GM12878 (cell line): Measurements from ENCODE around the gene NRXN3. TPM values are rescaled to one million over a fixed set of nuclear protein-coding genes. Genes with fewer than 3 reads are reported as not detected.

ENCODE experiments used
- ATAC-seq: fragments of 200-7000 bp; cut with Tn5 transposase; 3 replicates; pipeline ENCODE4 v1.9.1; 2020; ENCODE audit warnings: mild to moderate bottlenecking, moderate library complexity
- BruUV-seq: library from RNA; stranded (reverse); fragments of 400-500 nt; replicated peaks from 2 replicates; lab custom pipeline; 2021; lab: Mats Ljungman, UMichigan
- CTCF ChIA-PET: fragments of 300-600 bp; sonication (Branson Sonifier 250); formaldehyde crosslinking; extraction: SDS; loops from one replicate; lab custom pipeline; 2021; ENCODE audit warnings: inconsistent platforms; lab: Yijun Ruan, JAX
- POLR2A ChIA-PET: fragments of 350-600 bp; formaldehyde crosslinking; extraction: SDS; loops from one replicate; lab custom pipeline; 2021; ENCODE audit warnings: inconsistent platforms; lab: Charles Lee
- RAD21 ChIA-PET: fragments of 300-600 bp; sonication (Branson Sonifier 250); formaldehyde crosslinking; loops from one replicate; lab custom pipeline; 2023; ENCODE audit warnings: antibody characterized with exemption; ENCODE audit not compliant: unreplicated experiment; lab: Charles Lee
- SMC1A ChIA-PET: fragments of 300-600 bp; sonication (Branson Sonifier 250); formaldehyde crosslinking; loops from one replicate; lab custom pipeline; 2023; ENCODE audit not compliant: unreplicated experiment, uncharacterized antibody; lab: Charles Lee
- DNase-seq: peaks from one replicate; pipeline ENCODE4 v3.0.0-alpha.2; 2011; ENCODE audit warnings: low read depth, low spot score
- FAIRE-seq: peaks from 3 replicates; lab custom pipeline; 2011; peaks lifted over from hg19 to GRCh38; lab: Jason Lieb, UNC
- H2AFZ ChIP-seq: 2 replicates; pipeline ENCODE4 v1.6.0; 2011; ENCODE audit warnings: low read depth, low read length, control low read depth; ENCODE audit not compliant: control insufficient read depth
- H3K27ac ChIP-seq: 2 replicates; pipeline ENCODE4 v1.5.1; 2011; ENCODE audit warnings: control low read depth; ENCODE audit not compliant: control insufficient read depth, insufficient read depth
- H3K27me3 ChIP-seq, 2 experiments: replicated peaks in 1 of 2; 2 replicates each; pipeline versions ENCODE4 v1.6.0 to v1.6.1; 2011; ENCODE audit warnings: low read length in 1 of 2; ENCODE audit not compliant: control insufficient read depth in 2 of 2, insufficient read depth in 2 of 2
- H3K36me3 ChIP-seq, 2 experiments: 2 replicates each; pipeline ENCODE4 v1.5.1; 2011; ENCODE audit warnings: low read length in 1 of 2; ENCODE audit not compliant: control insufficient read depth in 2 of 2, insufficient read depth in 2 of 2
- H3K4me1 ChIP-seq: 2 replicates; pipeline ENCODE4 v1.6.1; 2011; ENCODE audit warnings: mild to moderate bottlenecking, low read length, moderate library complexity, mixed read lengths; ENCODE audit not compliant: control insufficient read depth, insufficient read depth
- H3K4me2 ChIP-seq: 2 replicates; pipeline ENCODE4 v1.6.0; 2011; ENCODE audit warnings: control low read depth; ENCODE audit not compliant: control insufficient read depth, insufficient read depth
- H3K4me3 ChIP-seq: fragments of 200-600 bp; sonication (generic); 2 replicates; pipeline ENCODE4 v1.5.1; 2016
- H3K79me2 ChIP-seq: 2 replicates; pipeline ENCODE4 v1.6.0; 2011; ENCODE audit warnings: low read length; ENCODE audit not compliant: control insufficient read depth, insufficient read depth
- H3K9ac ChIP-seq: 2 replicates; pipeline ENCODE4 v1.8.0; 2011; ENCODE audit warnings: low read length, control low read depth, mixed read lengths; ENCODE audit not compliant: control insufficient read depth, insufficient read depth
- H3K9me3 ChIP-seq: replicated peaks from 3 replicates; pipeline ENCODE4 v1.5.1; 2011; ENCODE audit warnings: mild to moderate bottlenecking, low read length; ENCODE audit not compliant: control insufficient read depth, insufficient read depth
- H4K20me1 ChIP-seq: 2 replicates; pipeline ENCODE4 v1.6.0; 2011; ENCODE audit not compliant: control insufficient read depth, insufficient read depth
- ASH2L ChIP-seq: fragments of 300-600, 200-600 bp; sonication (generic); IDR thresholded peaks from 2 replicates; pipeline ENCODE4 v1.6.1; 2017; ENCODE audit warnings: low read depth, mild to moderate bottlenecking, borderline replicate concordance
- BRCA1 ChIP-seq: IDR thresholded peaks from 2 replicates; pipeline ENCODE4 v1.6.1; 2011; ENCODE audit warnings: low read depth, low read length, improper control_type of control experiment
- CBX3 ChIP-seq: fragments of 200-600 bp; sonication (generic); IDR thresholded peaks from 2 replicates; pipeline ENCODE4 v1.6.1; 2016; ENCODE audit warnings: low read depth, borderline replicate concordance
- CEBPB ChIP-seq, 2 experiments: fragments of 150-350 bp in 1 of 2; IDR thresholded peaks; 2 replicates each; pipeline ENCODE4 v1.6.1; 2012 to 2014; ENCODE audit warnings: low read depth in 2 of 2, low read length in 2 of 2, borderline replicate concordance in 1 of 2, inconsistent platforms in 1 of 2
- CHD2 ChIP-seq: IDR thresholded peaks from 2 replicates; pipeline ENCODE4 v1.6.1; 2011; ENCODE audit warnings: low read depth, low read length, improper control_type of control experiment, borderline replicate concordance
- EGR1 ChIP-seq, 2 experiments: IDR thresholded peaks; 1 replicate in 1 of 2; 2 replicates in 1 of 2; pipeline ENCODE4 v1.6.1; 2011 to 2012; ENCODE audit warnings: low read depth in 2 of 2, low read length in 2 of 2, borderline replicate concordance in 1 of 2, mild to moderate bottlenecking in 1 of 2, moderate library complexity in 1 of 2
- GABPA ChIP-seq: IDR thresholded peaks from 2 replicates; pipeline ENCODE4 v1.6.1; 2014; ENCODE audit warnings: antibody characterized with exemption, low read depth, mild to moderate bottlenecking, inconsistent platforms
- HDAC6 ChIP-seq: fragments of 200-600 bp; sonication (generic); IDR thresholded peaks from one replicate; pipeline ENCODE4 v1.8.0; 2017; ENCODE audit warnings: antibody characterized with exemption; ENCODE audit not compliant: unreplicated experiment
- JUNB ChIP-seq: IDR thresholded peaks from 2 replicates; pipeline ENCODE4 v1.6.1; 2016; ENCODE audit warnings: antibody characterized with exemption, mild to moderate bottlenecking
- PAX8 ChIP-seq: fragments of 450-650 bp; IDR thresholded peaks from 2 replicates; pipeline ENCODE4 v1.6.1; 2017; ENCODE audit warnings: mild to moderate bottlenecking, moderate library complexity
- SMAD5 ChIP-seq: IDR thresholded peaks from 2 replicates; pipeline ENCODE4 v1.6.1; 2016; ENCODE audit warnings: antibody characterized with exemption, low read depth
- SREBF2 ChIP-seq: IDR thresholded peaks from 2 replicates; pipeline ENCODE4 v1.6.1; 2012; ENCODE audit warnings: mild to moderate bottlenecking, low read length
- STAT1 ChIP-seq: fragments of 450-650 bp; conservative IDR thresholded peaks from 2 replicates; pipeline ENCODE4 v1.6.1; 2014; ENCODE audit warnings: antibody characterized with exemption, mild to moderate bottlenecking
- SUPT20H ChIP-seq: IDR thresholded peaks from 2 replicates; pipeline ENCODE4 v1.6.1; 2011; ENCODE audit warnings: low read depth, mild to moderate bottlenecking, low read length, moderate library complexity, borderline replicate concordance; ENCODE audit not compliant: control insufficient read depth
- USF2 ChIP-seq: IDR thresholded peaks from 2 replicates; pipeline ENCODE4 v1.6.1; 2011; ENCODE audit warnings: low read depth, low read length, improper control_type of control experiment, borderline replicate concordance
- WGBS: methylation state at CpG from one replicate; pipeline ENCODE4 v1.1.6; 2016; ENCODE audit warnings: low lambda C conversion rate; ENCODE audit not compliant: insufficient replicate concordance, insufficient coverage; ENCODE audit errors: missing lambda C conversion rate; 5-methylcytosine and 5-hydroxymethylcytosine counted together
- in situ Hi-C: fragments of 300-500 bp; cut with MboI; formaldehyde crosslinking; loops from 9 replicates; pipeline ENCODE4 v1.14.3; 2018; ENCODE audit warnings: mixed read lengths
- intact Hi-C: fragments of 100-400 bp; cut with micrococcal nuclease; formaldehyde crosslinking; loops from one replicate; pipeline ENCODE4 v1.14.2; 2022; ENCODE audit not compliant: unreplicated experiment
- polyA plus RNA-seq, 11 experiments: library from polyadenylated mRNA; depleted of rRNA in 4 of 11; unstranded in 6 of 11; stranded (reverse) in 5 of 11; fragments of >200 nt; fragmentation: Nextera tagmentation in 4 of 11; fragmentation: Illumina TruSeq in 1 of 11; extraction: Ambion mirVana in 4 of 11; extraction: Trizol in 1 of 11; gene quantifications; 1 replicate in 1 of 11; 2 replicates in 10 of 11; pipeline versions ENCODE4 v1.2.1 to v1.2.3, GENCODE V29; 2011 to 2016; ENCODE audit warnings: inconsistent platforms in 2 of 11, missing spikeins in 2 of 11, low read depth in 1 of 11
- total RNA-seq, 4 experiments: library from RNA; depleted of rRNA in 3 of 4; stranded (reverse); fragments of >200 nt in 3 of 4; fragmentation: Illumina TruSeq in 1 of 4; extraction: Trizol in 1 of 4; gene quantifications; 2 replicates each; pipeline versions ENCODE4 v1.2.1 to v1.2.3, GENCODE V29; 2013 to 2021
- TF ChIP-seq, protein P1 (sequence below): fragments of 450-650 bp; IDR thresholded peaks from 2 replicates; pipeline ENCODE4 v1.6.1; 2018; ENCODE audit warnings: borderline replicate concordance, mild to moderate bottlenecking; ENCODE audit not compliant: partially characterized antibody
- TF ChIP-seq, protein P2 (sequence below): IDR thresholded peaks from 2 replicates; pipeline ENCODE4 v1.6.1; 2012; ENCODE audit warnings: mild to moderate bottlenecking, low read depth, low read length

Gene NRXN3
- total and polyA plus RNA-seq, 10 of the 15 experiments (the other 5 are each of a cell fraction or from before 2014, with no cell fraction given) = 0.52 to 3.3 (median 1.4) TPM

DNA sequence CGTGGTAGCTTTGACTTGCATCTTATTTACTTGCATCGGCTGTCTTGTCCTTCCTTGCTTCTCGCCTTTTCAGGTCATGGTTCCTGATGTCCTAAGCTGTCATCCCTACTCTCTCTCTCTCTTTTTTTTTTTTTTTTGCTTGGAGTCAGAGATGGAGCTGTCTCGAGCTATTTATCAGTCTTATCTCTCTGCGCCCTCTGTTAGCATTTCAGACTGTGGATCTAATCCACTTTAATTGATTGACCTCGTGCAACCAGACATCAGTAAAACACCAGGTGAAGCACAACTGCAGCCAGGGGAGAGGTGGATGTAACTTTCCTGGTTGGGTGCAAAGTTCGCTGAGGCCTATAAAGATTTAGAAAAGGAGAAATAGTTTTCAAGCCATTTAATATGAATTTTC is 1486.3 kb downstream of the NRXN3 start:
- in situ Hi-C loops (no loop called here), intact Hi-C loops (no loop called here)
- Histone ChIP-seq H3K79me2 (no peaks in the 10 kb centered on the region), H3K9me3 (no peaks in the 10 kb centered on the region; the same call in 2 of the 3 replicates), H4K20me1 (no peaks in the 10 kb centered on the region), H3K4me3 (no peak overlapping the region), H2AFZ (no peak overlapping the region), H3K9ac (no peak overlapping the region), H3K4me2 (no peak overlapping the region), H3K27me3 (no peaks in the 10 kb centered on the region), H3K27ac (no peak overlapping the region), H3K36me3 (no peaks in the 10 kb centered on the region), H3K4me1 (no peaks in the 10 kb centered on the region)
- BruUV-seq = no TSS peak
- ChIA-PET RAD21 (no interaction called here), SMC1A (no interaction called here), CTCF (no interaction called here), POLR2A (no interaction called here)
- 24% methylated on average over 6 of the region's 7 CpGs for WGBS
- ATAC-seq (no peak), DNase-seq (no peak), FAIRE-seq (no peak)
- TF ChIP-seq GABPA (no peak), ASH2L (no peak), SMAD5 (no peak), EGR1 (IDR thresholded peaks at IDR 0.05; ENCODE audit: borderline replicate concordance in 1 of 2, low read depth in 2 of 2, low read length in 2 of 2) (no peak), SREBF2 (no peak), SUPT20H (no peak), CHD2 (no peak), CBX3 (no peak), JUNB (no peak), USF2 (no peak), CEBPB (IDR thresholded peaks at IDR 0.05; ENCODE audit: borderline replicate concordance in 1 of 2, low read depth in 2 of 2, low read length in 2 of 2) (no peak), BRCA1 (no peak), PAX8 (no peak), HDAC6 (no peak), STAT1 (no peak)
- TF ChIP-seq, protein P1, sequence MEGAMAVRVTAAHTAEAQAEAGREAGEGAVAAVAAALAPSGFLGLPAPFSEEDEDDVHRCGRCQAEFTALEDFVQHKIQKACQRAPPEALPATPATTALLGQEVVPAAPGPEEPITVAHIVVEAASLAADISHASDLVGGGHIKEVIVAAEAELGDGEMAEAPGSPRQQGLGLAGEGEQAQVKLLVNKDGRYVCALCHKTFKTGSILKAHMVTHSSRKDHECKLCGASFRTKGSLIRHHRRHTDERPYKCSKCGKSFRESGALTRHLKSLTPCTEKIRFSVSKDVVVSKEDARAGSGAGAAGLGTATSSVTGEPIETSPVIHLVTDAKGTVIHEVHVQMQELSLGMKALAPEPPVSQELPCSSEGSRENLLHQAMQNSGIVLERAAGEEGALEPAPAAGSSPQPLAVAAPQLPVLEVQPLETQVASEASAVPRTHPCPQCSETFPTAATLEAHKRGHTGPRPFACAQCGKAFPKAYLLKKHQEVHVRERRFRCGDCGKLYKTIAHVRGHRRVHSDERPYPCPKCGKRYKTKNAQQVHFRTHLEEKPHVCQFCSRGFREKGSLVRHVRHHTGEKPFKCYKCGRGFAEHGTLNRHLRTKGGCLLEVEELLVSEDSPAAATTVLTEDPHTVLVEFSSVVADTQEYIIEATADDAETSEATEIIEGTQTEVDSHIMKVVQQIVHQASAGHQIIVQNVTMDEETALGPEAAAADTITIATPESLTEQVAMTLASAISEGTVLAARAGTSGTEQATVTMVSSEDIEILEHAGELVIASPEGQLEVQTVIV = no peak
- TF ChIP-seq, protein P2, sequence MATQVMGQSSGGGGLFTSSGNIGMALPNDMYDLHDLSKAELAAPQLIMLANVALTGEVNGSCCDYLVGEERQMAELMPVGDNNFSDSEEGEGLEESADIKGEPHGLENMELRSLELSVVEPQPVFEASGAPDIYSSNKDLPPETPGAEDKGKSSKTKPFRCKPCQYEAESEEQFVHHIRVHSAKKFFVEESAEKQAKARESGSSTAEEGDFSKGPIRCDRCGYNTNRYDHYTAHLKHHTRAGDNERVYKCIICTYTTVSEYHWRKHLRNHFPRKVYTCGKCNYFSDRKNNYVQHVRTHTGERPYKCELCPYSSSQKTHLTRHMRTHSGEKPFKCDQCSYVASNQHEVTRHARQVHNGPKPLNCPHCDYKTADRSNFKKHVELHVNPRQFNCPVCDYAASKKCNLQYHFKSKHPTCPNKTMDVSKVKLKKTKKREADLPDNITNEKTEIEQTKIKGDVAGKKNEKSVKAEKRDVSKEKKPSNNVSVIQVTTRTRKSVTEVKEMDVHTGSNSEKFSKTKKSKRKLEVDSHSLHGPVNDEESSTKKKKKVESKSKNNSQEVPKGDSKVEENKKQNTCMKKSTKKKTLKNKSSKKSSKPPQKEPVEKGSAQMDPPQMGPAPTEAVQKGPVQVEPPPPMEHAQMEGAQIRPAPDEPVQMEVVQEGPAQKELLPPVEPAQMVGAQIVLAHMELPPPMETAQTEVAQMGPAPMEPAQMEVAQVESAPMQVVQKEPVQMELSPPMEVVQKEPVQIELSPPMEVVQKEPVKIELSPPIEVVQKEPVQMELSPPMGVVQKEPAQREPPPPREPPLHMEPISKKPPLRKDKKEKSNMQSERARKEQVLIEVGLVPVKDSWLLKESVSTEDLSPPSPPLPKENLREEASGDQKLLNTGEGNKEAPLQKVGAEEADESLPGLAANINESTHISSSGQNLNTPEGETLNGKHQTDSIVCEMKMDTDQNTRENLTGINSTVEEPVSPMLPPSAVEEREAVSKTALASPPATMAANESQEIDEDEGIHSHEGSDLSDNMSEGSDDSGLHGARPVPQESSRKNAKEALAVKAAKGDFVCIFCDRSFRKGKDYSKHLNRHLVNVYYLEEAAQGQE = no peak
